GM18505 (cell line): ENCODE measurements around the gene TSSC4.

Experiments used
- ATAC-seq: cut with Tn5 transposase; IDR thresholded peaks from one replicate; pipeline ENCODE4 v1.9.1; 2021; ENCODE audit not compliant: unreplicated experiment
- POLR2A ChIP-seq: IDR thresholded peaks from 4 replicates; pipeline ENCODE4 v1.6.1; 2011; ENCODE audit warnings: borderline replicate concordance; ENCODE audit not compliant: insufficient read depth, insufficient read length; ENCODE audit errors: extremely low read depth

Gene TSSC4

GRCh38 chr11:2377511-2378443 is 22.8 kb upstream of the TSSC4 start:
- peak; percentile 29 for ATAC-seq
- TF ChIP-seq POLR2A = no peak

DNA sequence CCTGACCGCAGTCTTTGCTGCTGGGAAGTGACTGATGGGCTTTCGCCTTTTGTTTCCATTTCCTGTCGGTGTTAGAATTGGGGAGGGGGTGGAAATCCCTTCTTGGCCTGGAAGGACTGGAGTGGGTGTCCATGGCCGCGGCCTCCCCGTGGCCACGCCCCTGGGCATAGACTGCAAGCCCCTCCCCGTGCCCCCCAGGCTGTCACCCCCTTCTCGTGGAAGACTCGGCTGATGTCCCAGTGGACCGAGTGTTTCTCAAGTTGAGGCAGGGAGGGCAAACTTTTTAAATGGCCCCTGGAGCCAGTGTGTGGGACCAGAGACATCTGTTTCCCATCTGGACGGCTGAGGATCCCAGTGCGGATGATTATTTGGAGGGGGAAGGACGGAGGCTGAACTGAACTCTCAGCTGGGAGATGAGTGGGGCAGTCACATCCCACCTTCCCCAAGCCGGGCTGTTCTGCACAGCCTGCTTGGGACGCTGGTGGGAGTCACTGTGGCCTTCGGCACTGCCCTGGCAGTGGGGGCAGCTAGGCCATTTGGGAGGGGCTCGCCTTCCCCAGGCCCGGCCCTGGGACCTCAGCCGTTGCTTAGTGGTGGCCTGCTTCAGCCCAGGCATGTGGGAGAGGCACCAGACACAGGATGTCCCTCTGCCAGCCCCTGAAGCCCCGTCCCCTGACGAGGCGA is 21.9 kb upstream of the TSSC4 start:
- TF ChIP-seq POLR2A = no peak
- ATAC-seq = no peak

DNA sequence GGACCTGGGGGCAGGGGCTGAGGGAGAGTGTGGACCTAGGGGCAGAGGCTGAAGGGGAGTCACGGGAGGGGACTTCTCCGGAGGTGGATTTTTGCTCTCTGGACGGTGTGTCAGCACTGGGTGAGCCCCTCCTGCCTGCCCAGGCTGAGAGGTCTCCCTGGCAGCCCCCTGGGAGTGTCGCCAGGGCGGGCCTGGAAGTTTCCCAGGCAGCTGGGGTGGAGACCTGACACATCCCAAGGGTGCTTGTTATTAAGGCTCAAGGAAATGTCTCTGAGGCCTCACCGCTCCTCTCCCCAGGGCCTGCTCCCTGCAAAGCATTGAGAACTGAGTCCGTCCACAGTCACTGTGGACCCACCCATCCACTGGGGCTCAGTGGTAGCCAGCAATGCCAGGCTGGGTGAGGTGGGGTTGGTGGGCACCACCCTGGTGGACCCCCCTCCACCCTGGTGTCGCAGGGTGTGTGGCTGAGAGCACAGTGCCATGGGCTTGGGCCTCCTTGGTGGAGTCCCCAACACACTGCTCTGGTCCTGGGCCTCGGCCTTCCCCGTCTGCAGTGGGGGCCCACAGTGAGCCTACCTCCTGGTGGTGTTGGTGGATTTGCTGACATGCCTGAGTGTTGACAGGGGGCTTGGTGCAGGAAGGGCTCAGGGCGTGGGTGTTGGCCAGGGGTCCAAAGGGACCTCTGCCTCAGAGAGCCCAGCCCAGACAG is 20.9 kb upstream of the TSSC4 start:
- no peak for ATAC-seq
- no peak for TF ChIP-seq POLR2A

GRCh38 chr11:2380396-2380795 is 20.2 kb upstream of the TSSC4 start:
- no peak for ATAC-seq

GRCh38 chr11:2380807-2381350 is 19.7 kb upstream of the TSSC4 start:
- TF ChIP-seq POLR2A = no peak
- ATAC-seq = no peak

More at GRCh38 chr11:2380396-2380795, 20.2 kb upstream of the TSSC4 start:
- no peak for TF ChIP-seq POLR2A

GRCh38 chr11:2381494-2382128 is 18.9 kb upstream of the TSSC4 start:
- ATAC-seq = no peak
- no peak for TF ChIP-seq POLR2A

DNA sequence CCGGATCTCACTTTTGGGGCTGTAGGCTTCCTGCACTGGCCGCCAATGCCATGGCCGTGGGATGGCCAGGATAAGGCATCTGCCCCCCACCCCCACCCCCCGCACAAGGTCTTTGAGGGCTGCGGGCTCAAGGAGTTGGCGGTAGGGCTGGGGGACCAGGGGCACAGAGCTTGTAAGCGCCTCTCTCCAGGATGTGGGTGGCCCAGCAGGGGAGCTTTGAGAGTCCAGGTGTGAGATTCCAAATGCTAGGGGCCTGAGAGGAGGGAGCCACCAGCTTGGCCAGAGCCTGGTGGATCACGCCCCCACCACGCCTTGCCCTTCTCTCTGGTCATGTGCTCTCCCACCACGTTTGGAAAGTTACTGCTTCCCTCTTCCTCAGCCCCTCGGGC is 18.4 kb upstream of the TSSC4 start:
- no peak for TF ChIP-seq POLR2A
- no peak for ATAC-seq

- no peak for TF ChIP-seq POLR2A
- ATAC-seq = no peak
Measured at GRCh38 chr11:2382936-2383851, 17.4 kb upstream of the TSSC4 start.

- TF ChIP-seq POLR2A = no peak
- no peak for ATAC-seq
Measured at GRCh38 chr11:2383852-2384804, 16.4 kb upstream of the TSSC4 start.

- no peak for ATAC-seq
- no peak for TF ChIP-seq POLR2A
Measured at GRCh38 chr11:2385156-2386151, 15.1 kb upstream of the TSSC4 start.
